ENCODE results near the gene MYO1C.

Gene MYO1C

DNA sequence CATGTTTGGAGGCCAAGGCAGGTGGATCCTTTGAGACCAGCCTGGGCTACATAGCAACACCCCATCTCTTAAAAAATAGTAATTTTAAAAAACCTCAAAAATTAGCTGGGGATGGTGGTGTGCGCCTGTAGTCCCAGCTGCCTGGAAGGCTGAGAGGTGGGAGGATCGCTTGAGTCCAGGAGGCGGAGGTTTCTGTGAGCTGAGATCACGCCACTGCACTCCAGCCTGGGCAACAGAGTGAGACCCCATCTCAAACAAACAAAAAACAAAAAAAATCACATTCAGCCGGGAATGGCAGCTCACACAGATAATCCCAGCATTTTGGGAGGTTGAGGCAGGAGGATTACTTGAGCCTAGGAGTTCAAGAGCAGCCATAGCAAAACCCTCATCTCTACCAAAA is 76.1 kb downstream of the MYO1C start:
- TF ChIP-seq, protein P1, sequence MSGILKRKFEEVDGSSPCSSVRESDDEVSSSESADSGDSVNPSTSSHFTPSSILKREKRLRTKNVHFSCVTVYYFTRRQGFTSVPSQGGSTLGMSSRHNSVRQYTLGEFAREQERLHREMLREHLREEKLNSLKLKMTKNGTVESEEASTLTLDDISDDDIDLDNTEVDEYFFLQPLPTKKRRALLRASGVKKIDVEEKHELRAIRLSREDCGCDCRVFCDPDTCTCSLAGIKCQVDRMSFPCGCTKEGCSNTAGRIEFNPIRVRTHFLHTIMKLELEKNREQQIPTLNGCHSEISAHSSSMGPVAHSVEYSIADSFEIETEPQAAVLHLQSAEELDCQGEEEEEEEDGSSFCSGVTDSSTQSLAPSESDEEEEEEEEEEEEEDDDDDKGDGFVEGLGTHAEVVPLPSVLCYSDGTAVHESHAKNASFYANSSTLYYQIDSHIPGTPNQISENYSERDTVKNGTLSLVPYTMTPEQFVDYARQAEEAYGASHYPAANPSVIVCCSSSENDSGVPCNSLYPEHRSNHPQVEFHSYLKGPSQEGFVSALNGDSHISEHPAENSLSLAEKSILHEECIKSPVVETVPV (CRISPR knock-in tag; IDR thresholded peaks at IDR 0.05), result no peak
- TF ChIP-seq ARNTL (CRISPR knock-in tag; IDR thresholded peaks at IDR 0.05; ENCODE audit: borderline replicate concordance, low read depth) (no peak), SNAI2 (CRISPR knock-in tag; IDR thresholded peaks at IDR 0.05) (no peak), ESRRG (CRISPR knock-in tag; IDR thresholded peaks at IDR 0.05) (no peak), PPARA (CRISPR knock-in tag; IDR thresholded peaks at IDR 0.05; ENCODE audit: borderline replicate concordance) (no peak), GLIS3 (CRISPR knock-in tag; IDR thresholded peaks at IDR 0.05) (no peak), ZC3H10 (CRISPR knock-in tag; IDR thresholded peaks at IDR 0.05) (no peak), ISL1 (CRISPR knock-in tag; IDR thresholded peaks at IDR 0.05) (no peak), RARB (CRISPR knock-in tag; IDR thresholded peaks at IDR 0.05) (no peak), ZNF565 (CRISPR knock-in tag; conservative IDR thresholded peaks at IDR 0.05; ENCODE audit: low read depth) (no peak), TOX (CRISPR knock-in tag; IDR thresholded peaks at IDR 0.05; ENCODE audit: borderline replicate concordance) (no peak), ZFP30 (CRISPR knock-in tag; IDR thresholded peaks at IDR 0.05) (no peak), BACH2 (CRISPR knock-in tag; IDR thresholded peaks at IDR 0.05; ENCODE audit: borderline replicate concordance) (no peak), ZNF70 (CRISPR knock-in tag; IDR thresholded peaks at IDR 0.05) (no peak)
- TF ChIP-seq, protein P2, sequence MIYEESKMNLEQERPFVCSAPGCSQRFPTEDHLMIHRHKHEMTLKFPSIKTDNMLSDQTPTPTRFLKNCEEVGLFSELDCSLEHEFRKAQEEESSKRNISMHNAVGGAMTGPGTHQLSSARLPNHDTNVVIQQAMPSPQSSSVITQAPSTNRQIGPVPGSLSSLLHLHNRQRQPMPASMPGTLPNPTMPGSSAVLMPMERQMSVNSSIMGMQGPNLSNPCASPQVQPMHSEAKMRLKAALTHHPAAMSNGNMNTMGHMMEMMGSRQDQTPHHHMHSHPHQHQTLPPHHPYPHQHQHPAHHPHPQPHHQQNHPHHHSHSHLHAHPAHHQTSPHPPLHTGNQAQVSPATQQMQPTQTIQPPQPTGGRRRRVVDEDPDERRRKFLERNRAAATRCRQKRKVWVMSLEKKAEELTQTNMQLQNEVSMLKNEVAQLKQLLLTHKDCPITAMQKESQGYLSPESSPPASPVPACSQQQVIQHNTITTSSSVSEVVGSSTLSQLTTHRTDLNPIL (CRISPR knock-in tag; IDR thresholded peaks at IDR 0.05; ENCODE audit: low read depth), result no peak
- TF ChIP-seq, protein P3, sequence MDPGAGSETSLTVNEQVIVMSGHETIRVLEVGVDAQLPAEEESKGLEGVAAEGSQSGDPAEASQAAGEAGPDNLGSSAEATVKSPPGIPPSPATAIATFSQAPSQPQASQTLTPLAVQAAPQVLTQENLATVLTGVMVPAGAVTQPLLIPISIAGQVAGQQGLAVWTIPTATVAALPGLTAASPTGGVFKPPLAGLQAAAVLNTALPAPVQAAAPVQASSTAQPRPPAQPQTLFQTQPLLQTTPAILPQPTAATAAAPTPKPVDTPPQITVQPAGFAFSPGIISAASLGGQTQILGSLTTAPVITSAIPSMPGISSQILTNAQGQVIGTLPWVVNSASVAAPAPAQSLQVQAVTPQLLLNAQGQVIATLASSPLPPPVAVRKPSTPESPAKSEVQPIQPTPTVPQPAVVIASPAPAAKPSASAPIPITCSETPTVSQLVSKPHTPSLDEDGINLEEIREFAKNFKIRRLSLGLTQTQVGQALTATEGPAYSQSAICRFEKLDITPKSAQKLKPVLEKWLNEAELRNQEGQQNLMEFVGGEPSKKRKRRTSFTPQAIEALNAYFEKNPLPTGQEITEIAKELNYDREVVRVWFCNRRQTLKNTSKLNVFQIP (CRISPR knock-in tag; IDR thresholded peaks at IDR 0.05; ENCODE audit: borderline replicate concordance, low read depth), result no peak
- TF ChIP-seq, protein P4, sequence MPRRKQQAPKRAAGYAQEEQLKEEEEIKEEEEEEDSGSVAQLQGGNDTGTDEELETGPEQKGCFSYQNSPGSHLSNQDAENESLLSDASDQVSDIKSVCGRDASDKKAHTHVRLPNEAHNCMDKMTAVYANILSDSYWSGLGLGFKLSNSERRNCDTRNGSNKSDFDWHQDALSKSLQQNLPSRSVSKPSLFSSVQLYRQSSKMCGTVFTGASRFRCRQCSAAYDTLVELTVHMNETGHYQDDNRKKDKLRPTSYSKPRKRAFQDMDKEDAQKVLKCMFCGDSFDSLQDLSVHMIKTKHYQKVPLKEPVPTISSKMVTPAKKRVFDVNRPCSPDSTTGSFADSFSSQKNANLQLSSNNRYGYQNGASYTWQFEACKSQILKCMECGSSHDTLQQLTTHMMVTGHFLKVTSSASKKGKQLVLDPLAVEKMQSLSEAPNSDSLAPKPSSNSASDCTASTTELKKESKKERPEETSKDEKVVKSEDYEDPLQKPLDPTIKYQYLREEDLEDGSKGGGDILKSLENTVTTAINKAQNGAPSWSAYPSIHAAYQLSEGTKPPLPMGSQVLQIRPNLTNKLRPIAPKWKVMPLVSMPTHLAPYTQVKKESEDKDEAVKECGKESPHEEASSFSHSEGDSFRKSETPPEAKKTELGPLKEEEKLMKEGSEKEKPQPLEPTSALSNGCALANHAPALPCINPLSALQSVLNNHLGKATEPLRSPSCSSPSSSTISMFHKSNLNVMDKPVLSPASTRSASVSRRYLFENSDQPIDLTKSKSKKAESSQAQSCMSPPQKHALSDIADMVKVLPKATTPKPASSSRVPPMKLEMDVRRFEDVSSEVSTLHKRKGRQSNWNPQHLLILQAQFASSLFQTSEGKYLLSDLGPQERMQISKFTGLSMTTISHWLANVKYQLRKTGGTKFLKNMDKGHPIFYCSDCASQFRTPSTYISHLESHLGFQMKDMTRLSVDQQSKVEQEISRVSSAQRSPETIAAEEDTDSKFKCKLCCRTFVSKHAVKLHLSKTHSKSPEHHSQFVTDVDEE (CRISPR knock-in tag; IDR thresholded peaks at IDR 0.05), result no peak
- no peak for ATAC-seq

DNA sequence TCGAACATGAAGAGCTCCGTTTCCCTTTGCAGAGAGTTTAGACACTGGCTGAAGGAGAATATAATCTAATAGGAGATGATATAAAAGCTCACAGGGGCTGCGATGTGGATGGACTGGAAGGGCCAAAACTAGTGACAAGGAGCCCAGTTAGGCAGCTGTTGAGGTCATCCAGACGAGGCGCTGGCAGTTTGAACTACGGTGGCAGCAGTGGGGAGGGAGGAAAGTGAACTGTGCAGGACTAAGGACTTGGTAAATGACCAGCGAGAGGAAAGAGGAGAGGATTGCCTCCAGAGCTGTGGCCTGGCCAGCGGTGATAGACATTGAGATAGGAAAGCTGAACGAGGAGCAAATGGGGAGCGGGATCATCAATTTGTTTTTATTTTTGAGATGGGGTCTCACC is 77.9 kb downstream of the MYO1C start:
- TF ChIP-seq BACH2 (CRISPR knock-in tag; IDR thresholded peaks at IDR 0.05; ENCODE audit: borderline replicate concordance) (no peak), TOX (CRISPR knock-in tag; IDR thresholded peaks at IDR 0.05; ENCODE audit: borderline replicate concordance) (no peak), ZC3H10 (CRISPR knock-in tag; IDR thresholded peaks at IDR 0.05) (no peak), ZNF70 (CRISPR knock-in tag; IDR thresholded peaks at IDR 0.05) (no peak), ZNF565 (CRISPR knock-in tag; conservative IDR thresholded peaks at IDR 0.05; ENCODE audit: low read depth) (no peak), ZFP3 (CRISPR knock-in tag; IDR thresholded peaks at IDR 0.05) (no peak), ISL1 (CRISPR knock-in tag; IDR thresholded peaks at IDR 0.05) (no peak), RARB (CRISPR knock-in tag; IDR thresholded peaks at IDR 0.05) (no peak), ARNTL (CRISPR knock-in tag; IDR thresholded peaks at IDR 0.05; ENCODE audit: borderline replicate concordance, low read depth) (no peak), ESRRG (CRISPR knock-in tag; IDR thresholded peaks at IDR 0.05) (no peak), GLIS3 (CRISPR knock-in tag; IDR thresholded peaks at IDR 0.05) (no peak), ZFP30 (CRISPR knock-in tag; IDR thresholded peaks at IDR 0.05) (no peak), TCF4 (CRISPR knock-in tag; IDR thresholded peaks at IDR 0.05; ENCODE audit: borderline replicate concordance) (no peak)
- TF ChIP-seq, protein P3 (CRISPR knock-in tag; IDR thresholded peaks at IDR 0.05; ENCODE audit: borderline replicate concordance, low read depth), result no peak
- TF ChIP-seq, protein P5, sequence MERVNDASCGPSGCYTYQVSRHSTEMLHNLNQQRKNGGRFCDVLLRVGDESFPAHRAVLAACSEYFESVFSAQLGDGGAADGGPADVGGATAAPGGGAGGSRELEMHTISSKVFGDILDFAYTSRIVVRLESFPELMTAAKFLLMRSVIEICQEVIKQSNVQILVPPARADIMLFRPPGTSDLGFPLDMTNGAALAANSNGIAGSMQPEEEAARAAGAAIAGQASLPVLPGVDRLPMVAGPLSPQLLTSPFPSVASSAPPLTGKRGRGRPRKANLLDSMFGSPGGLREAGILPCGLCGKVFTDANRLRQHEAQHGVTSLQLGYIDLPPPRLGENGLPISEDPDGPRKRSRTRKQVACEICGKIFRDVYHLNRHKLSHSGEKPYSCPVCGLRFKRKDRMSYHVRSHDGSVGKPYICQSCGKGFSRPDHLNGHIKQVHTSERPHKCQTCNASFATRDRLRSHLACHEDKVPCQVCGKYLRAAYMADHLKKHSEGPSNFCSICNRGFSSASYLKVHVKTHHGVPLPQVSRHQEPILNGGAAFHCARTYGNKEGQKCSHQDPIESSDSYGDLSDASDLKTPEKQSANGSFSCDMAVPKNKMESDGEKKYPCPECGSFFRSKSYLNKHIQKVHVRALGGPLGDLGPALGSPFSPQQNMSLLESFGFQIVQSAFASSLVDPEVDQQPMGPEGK (CRISPR knock-in tag; IDR thresholded peaks at IDR 0.05; ENCODE audit: borderline replicate concordance), result no peak
- TF ChIP-seq, protein P1 (CRISPR knock-in tag; IDR thresholded peaks at IDR 0.05), result no peak
- ATAC-seq, result no peak

Data from SK-N-SH treated with all-trans-retinoic acid at 6 μM for 48 hours (cell line).